Stimulated activated CD4-positive, alpha-beta T cell treated with anti-CD3 and anti-CD28 coated beads, Interleukin-4, amount 100 ng/mL, for 24 hours (primary cell): ENCODE data around the gene VPS37C.
A peak's percentile ranks its signal among the peaks of the same experiment; 100 is the strongest.

Experiments
- DNase-seq: peaks from one replicate; pipeline ENCODE4 v3.0.0-alpha.2; 2020

The VPS37C gene

DNA sequence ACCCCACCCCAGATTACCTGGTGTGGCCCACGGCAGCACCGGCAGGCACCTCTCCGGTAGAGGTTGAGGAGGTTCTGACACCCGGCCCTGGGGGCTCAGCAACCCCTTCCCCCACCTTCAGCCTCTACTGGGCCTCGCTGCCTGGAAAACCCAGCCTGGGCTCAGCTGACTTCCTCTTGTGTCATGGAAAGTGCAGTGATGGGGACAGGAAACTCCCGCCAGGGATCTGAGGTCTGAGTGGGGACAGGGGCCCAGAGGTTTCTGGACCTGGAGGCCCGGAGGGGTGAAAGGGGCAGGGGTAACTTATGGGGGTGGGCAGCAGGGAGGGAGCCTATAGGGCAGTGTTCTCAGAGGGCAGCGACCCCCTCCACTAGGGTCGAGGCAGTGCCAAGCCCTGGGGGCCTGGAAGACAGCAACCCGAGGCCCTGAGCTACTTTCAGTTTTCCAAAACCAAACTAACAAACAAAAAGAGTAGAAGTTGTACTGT is 68.9 kb downstream of the VPS37C start:
- DNase-seq = peak; percentile 72

- DNase-seq = peak; percentile 77
Measured at GRCh38 chr11:61091373-61092279, 69.6 kb downstream of the VPS37C start.

DNA sequence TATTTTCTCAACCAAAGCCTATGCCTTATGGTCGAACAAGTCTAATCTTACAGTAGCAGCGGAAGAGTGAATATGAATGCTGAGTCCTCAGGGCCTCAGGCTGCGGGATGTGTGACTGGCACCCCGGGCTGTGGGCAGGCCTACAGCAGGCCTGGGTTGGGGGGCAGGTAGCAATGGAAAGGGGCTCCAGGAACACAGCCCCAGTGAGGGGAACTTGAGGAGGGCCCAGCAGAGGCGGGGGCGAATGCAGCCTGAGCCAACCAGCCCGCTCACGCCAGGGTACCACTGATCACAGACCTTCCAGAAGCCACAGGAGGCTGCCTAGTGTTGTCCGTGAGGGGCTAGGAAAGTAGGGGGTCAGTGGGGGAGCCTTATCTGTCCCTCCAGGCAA is 70.2 kb downstream of the VPS37C start:
- DNase-seq = no peak

DNA sequence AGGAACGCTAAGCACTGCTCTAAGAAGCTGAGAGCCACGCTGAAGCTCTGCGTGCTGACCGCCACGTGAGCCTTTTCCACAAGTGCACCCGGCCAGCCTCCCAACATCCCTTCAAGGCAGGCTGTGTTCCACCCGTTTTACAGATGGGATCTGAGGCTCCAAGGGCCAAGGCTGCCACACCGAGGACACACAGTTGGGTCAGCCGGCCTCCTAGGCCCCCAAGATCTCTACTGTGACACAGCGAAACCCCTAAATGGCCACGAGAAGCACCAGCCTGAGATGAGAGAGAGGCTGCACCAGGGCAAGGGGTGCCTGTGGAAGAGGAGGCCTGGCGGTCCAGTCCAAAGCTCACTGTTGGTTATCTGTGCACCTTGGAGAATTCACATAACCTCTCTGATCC is 70.7 kb downstream of the VPS37C start:
- no peak for DNase-seq

GRCh38 chr11:61089806-61090491 is 71.3 kb downstream of the VPS37C start:
- DNase-seq = no peak

GRCh38 chr11:61087426-61088119 is 73.7 kb downstream of the VPS37C start:
- no peak for DNase-seq

- peak; percentile 68 for DNase-seq
Measured at GRCh38 chr11:61083601-61084147, 77.6 kb downstream of the VPS37C start.

- DNase-seq = peak; percentile 61
Measured at GRCh38 chr11:61082931-61083531, 78.2 kb downstream of the VPS37C start.

DNA sequence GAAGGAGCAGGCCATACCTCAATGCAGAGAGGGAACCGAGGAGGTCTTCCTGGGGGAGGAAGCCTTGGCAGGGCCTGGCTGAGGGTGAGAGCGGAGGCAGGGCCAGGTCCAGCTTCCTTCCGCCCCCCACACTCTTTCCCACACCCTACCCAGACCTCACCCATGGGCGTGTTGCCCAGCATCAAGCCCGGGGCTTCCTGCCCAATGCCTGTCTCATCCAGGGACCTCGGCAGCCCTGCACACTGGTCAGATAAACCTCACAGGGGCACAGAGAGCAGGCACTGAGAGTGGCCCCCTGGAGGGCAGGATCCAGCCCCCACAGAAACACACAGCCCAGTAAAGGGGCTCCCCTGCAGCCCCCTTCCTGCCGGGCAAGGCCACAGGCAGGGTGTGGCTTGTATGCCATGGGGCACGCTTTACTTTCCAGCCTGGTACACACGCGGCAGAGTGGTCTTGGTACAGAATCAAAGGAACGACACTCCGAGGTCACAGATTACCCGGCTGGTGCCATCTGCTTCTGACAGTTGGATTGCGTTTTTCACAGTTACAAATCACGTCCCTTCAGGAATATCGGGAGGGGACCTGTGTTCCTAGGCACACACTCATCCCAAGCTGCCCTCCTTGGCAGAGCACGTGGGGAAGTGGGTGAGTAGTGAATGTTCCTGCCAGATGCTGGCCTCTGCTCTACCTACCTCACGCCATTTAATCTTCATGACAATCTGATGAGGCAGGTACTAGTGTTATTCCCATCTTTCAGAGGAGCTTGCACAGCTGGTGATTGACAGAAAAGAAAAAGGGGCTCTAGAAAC is 79.0 kb downstream of the VPS37C start:
- no peak for DNase-seq

GRCh38 chr11:61080986-61081590 is 80.1 kb downstream of the VPS37C start:
- no peak for DNase-seq

DNA sequence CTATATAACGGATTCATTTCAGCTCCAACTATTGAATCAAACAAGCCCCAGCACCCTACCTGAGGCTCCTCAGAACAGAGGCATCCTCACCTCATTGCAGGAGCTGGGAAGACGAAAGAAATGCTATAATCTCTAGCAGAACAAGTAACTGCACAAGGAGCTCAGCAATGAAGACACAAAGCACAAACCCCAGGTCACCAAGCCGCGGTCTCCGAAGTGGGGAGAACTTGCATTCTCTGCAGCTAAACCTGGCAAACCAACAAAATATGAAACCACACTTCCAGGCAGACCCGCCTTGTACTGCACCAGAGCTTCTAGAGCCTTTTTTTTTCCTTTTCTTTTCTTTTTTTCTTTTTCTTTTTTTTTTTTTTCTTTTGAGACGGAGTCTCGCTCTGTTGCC is 80.7 kb downstream of the VPS37C start:
- no peak for DNase-seq
